Measurements from ENCODE around the gene PPP6R3. TPM values are rescaled to one million over a fixed set of nuclear protein-coding genes. Genes with fewer than 3 reads are reported as not detected.

The PPP6R3 gene
- polyA plus RNA-seq, 1 donor (not counting 4 experiments of a cell fraction or from before 2014, with no cell fraction given): 50.2 TPM

DNA sequence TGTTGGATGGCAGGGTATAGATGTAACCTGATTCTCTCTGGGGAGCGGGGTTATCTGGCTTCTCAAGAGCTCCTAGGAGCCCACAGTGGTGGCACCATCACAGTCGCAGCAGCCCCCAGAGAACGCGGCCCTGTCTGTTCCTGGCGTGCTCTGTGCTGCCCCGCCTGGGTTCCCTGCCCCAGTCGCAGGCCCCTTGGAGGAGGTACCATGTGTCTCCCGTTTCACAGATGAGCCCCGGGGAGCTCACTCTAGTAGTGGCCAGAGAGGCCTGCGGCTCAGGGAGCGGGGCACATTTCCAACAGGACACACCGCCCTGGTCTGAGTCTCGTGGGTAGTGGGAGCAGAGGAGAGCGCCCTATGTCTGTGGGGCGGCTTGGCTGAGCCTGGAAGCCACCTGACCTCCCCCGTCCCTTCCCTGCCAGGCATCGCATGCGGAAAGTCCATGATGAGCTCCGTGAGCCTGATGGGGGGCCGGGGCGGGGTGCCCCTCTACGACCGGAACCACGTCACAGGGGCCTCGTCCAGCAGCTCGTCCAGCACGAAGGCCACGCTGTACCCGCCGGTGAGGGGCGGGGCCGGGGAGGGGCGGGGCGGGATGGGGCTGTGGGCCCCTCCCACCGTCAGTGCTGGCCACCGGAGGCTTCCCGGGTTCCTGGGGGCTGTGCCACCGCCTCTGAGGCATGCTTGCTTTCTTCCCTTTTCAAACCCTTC is 21.0 kb upstream of the PPP6R3 start:
- H3K9ac ChIP-seq (ENCODE audit: control insufficient read depth, extremely low read depth, insufficient read depth, low read length): no peak overlapping the region
- peaks cover 9% of the 10 kb centered on the region for H3K4me1 ChIP-seq (ENCODE audit: control insufficient read depth, extremely low read depth, insufficient read depth, low read length)
- no peaks in the 10 kb centered on the region for H3K79me2 ChIP-seq (ENCODE audit: control insufficient read depth, insufficient read depth, low read length)
- dilution Hi-C loops (cut with MboI; ENCODE audit: extremely low pct_ligation_motif_present, low sequenced_read_pairs): no loop called here
- H3K4me2 ChIP-seq (ENCODE audit: control insufficient read depth, extremely low read depth, insufficient read depth, low read depth, low read length): no peak overlapping the region
- no peak overlapping the region for H2AFZ ChIP-seq (ENCODE audit: control insufficient read depth, low read length)
- H3K9me1 ChIP-seq (ENCODE audit: control insufficient read depth, extremely low read depth, insufficient read depth, low read length): no peaks in the 10 kb centered on the region
- no peaks in the 10 kb centered on the region for H3K9me3 ChIP-seq (ENCODE audit: control insufficient read depth, low read depth, low read length)
- DNase-seq (ENCODE audit: low read depth, low spot score) (no peak), FAIRE-seq (no peak)
- no peaks in the 10 kb centered on the region for H3K27me3 ChIP-seq (ENCODE audit: control insufficient read depth, extremely low read depth, insufficient read depth, low read length)
- no peak overlapping the region for H3K27ac ChIP-seq (ENCODE audit: control insufficient read depth, insufficient read depth, low read length)
- no peak for TF ChIP-seq EZH2 (IDR thresholded peaks at IDR 0.05; ENCODE audit: low read length)
- H3K36me3 ChIP-seq (ENCODE audit: control insufficient read depth in 2 of 2, extremely low read depth in 1 of 2, insufficient read depth in 2 of 2, low read length in 2 of 2): peaks cover 14 to 23% of the 10 kb centered on the region in 2 experiments
- H4K20me1 ChIP-seq (ENCODE audit: control insufficient read depth, extremely low read depth, insufficient read depth, low read length): no peaks in the 10 kb centered on the region
- no peak overlapping the region for H3K4me3 ChIP-seq (ENCODE audit: control insufficient read depth in 2 of 3, extremely low read depth in 1 of 3, insufficient read depth in 2 of 3, low read depth in 1 of 3, low read length in 3 of 3)

DNA sequence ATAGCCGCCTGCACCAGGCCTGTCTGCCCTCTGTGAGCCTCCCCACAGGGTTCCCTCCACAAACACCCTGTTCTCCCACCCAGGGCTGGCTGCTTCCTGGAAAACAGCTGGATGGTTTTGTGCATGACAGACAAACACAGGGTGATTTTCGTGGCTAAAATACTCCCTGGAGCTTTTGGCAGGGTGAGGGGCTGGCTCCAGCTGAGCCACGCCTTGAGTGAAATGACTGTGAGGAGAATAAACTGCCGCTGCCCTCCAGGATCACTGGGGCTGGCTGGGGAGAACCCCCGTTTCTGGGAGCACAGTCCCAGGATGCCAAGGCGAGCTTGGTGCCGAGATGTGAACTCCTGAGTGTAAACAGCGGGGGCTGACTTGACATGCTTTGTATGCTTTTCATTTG is 20.3 kb upstream of the PPP6R3 start:
- Histone ChIP-seq H3K27ac (ENCODE audit: control insufficient read depth, insufficient read depth, low read length) (no peak overlapping the region), H3K27me3 (ENCODE audit: control insufficient read depth, extremely low read depth, insufficient read depth, low read length) (no peaks in the 10 kb centered on the region), H3K79me2 (ENCODE audit: control insufficient read depth, insufficient read depth, low read length) (no peaks in the 10 kb centered on the region), H3K4me3 (ENCODE audit: control insufficient read depth in 2 of 3, extremely low read depth in 1 of 3, insufficient read depth in 2 of 3, low read depth in 1 of 3, low read length in 3 of 3) (no peak overlapping the region), H3K9me1 (ENCODE audit: control insufficient read depth, extremely low read depth, insufficient read depth, low read length) (no peaks in the 10 kb centered on the region), H3K36me3 (ENCODE audit: control insufficient read depth in 2 of 2, extremely low read depth in 1 of 2, insufficient read depth in 2 of 2, low read length in 2 of 2) (peaks cover 10 to 23% of the 10 kb centered on the region in 2 experiments), H3K9me3 (ENCODE audit: control insufficient read depth, low read depth, low read length) (no peaks in the 10 kb centered on the region), H4K20me1 (ENCODE audit: control insufficient read depth, extremely low read depth, insufficient read depth, low read length) (no peaks in the 10 kb centered on the region), H3K9ac (ENCODE audit: control insufficient read depth, extremely low read depth, insufficient read depth, low read length) (no peak overlapping the region), H2AFZ (ENCODE audit: control insufficient read depth, low read length) (no peak overlapping the region), H3K4me1 (ENCODE audit: control insufficient read depth, extremely low read depth, insufficient read depth, low read length) (peaks cover 9% of the 10 kb centered on the region), H3K4me2 (ENCODE audit: control insufficient read depth, extremely low read depth, insufficient read depth, low read depth, low read length) (no peak overlapping the region)
- dilution Hi-C loops (cut with MboI; ENCODE audit: extremely low pct_ligation_motif_present, low sequenced_read_pairs): no loop called here
- DNase-seq (ENCODE audit: low read depth, low spot score) (no peak), FAIRE-seq (no peak)
- TF ChIP-seq EZH2 (IDR thresholded peaks at IDR 0.05; ENCODE audit: low read length): no peak

DNA sequence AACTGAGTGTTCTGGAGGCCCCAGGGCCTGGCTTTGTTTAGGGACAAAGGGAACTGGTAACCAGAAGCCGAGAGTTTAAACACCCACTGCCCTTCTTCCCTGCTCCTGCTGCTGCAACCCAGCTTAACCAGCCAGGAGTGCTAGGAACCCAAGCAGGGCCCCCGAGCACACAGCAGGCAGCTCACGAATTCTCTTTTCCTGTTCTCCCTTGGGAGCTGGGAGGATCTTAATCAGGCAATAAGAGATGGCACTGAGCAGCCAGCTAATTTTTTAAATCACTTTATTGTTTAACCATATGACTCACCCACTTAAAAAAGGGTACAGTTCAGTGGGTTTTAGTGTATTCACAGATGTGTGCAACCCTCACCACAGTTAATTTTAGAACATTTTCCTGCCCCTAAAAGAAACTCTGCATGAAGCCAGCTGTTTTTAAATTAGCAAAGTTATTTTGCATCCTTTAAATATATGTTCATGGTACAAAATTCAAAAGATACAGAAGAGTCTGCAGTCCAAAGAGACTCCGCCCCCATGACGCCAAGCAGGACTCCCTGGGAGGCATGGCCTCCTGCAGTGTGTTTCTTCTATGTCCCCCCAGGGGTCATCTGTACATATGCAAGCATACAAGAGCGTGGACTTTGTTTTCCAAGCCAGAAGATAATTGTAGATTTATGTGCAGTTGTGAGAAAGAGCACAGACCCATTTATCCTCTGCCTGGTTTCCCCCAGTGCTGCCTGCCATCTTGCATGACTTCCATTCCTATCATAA is 18.9 kb upstream of the PPP6R3 start:
- H3K27ac ChIP-seq (ENCODE audit: control insufficient read depth, insufficient read depth, low read length): no peak overlapping the region
- H3K9me1 ChIP-seq (ENCODE audit: control insufficient read depth, extremely low read depth, insufficient read depth, low read length): no peaks in the 10 kb centered on the region
- no peak overlapping the region for H3K4me3 ChIP-seq (ENCODE audit: control insufficient read depth in 2 of 3, extremely low read depth in 1 of 3, insufficient read depth in 2 of 3, low read depth in 1 of 3, low read length in 3 of 3)
- H3K9ac ChIP-seq (ENCODE audit: control insufficient read depth, extremely low read depth, insufficient read depth, low read length): no peak overlapping the region
- H3K4me1 ChIP-seq (ENCODE audit: control insufficient read depth, extremely low read depth, insufficient read depth, low read length): peaks cover 9% of the 10 kb centered on the region
- DNase-seq (ENCODE audit: low read depth, low spot score): no peak
- H3K79me2 ChIP-seq (ENCODE audit: control insufficient read depth, insufficient read depth, low read length): no peaks in the 10 kb centered on the region
- H3K36me3 ChIP-seq (ENCODE audit: control insufficient read depth in 2 of 2, extremely low read depth in 1 of 2, insufficient read depth in 2 of 2, low read length in 2 of 2): peaks cover 10 to 24% of the 10 kb centered on the region in 2 experiments
- dilution Hi-C loops (cut with MboI; ENCODE audit: extremely low pct_ligation_motif_present, low sequenced_read_pairs): no loop called here
- TF ChIP-seq EZH2 (IDR thresholded peaks at IDR 0.05; ENCODE audit: low read length): no peak
- TF ChIP-seq, protein P1, sequence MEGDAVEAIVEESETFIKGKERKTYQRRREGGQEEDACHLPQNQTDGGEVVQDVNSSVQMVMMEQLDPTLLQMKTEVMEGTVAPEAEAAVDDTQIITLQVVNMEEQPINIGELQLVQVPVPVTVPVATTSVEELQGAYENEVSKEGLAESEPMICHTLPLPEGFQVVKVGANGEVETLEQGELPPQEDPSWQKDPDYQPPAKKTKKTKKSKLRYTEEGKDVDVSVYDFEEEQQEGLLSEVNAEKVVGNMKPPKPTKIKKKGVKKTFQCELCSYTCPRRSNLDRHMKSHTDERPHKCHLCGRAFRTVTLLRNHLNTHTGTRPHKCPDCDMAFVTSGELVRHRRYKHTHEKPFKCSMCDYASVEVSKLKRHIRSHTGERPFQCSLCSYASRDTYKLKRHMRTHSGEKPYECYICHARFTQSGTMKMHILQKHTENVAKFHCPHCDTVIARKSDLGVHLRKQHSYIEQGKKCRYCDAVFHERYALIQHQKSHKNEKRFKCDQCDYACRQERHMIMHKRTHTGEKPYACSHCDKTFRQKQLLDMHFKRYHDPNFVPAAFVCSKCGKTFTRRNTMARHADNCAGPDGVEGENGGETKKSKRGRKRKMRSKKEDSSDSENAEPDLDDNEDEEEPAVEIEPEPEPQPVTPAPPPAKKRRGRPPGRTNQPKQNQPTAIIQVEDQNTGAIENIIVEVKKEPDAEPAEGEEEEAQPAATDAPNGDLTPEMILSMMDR (optimal IDR thresholded peaks at IDR 0.05 in 1 of 3, IDR thresholded peaks at IDR 0.05 in 1 of 3, conservative IDR thresholded peaks at IDR 0.05 in 1 of 3; ENCODE audit: extremely low read depth in 1 of 3, insufficient read depth in 2 of 3, low read length in 3 of 3): no peak
- H3K27me3 ChIP-seq (ENCODE audit: control insufficient read depth, extremely low read depth, insufficient read depth, low read length): no peaks in the 10 kb centered on the region
- H3K4me2 ChIP-seq (ENCODE audit: control insufficient read depth, extremely low read depth, insufficient read depth, low read depth, low read length): no peak overlapping the region
- H2AFZ ChIP-seq (ENCODE audit: control insufficient read depth, low read length): no peak overlapping the region
- H4K20me1 ChIP-seq (ENCODE audit: control insufficient read depth, extremely low read depth, insufficient read depth, low read length): no peaks in the 10 kb centered on the region
- H3K9me3 ChIP-seq (ENCODE audit: control insufficient read depth, low read depth, low read length): no peaks in the 10 kb centered on the region
- no peak for FAIRE-seq
